Memory B cell (primary cell): Measurements from ENCODE around the gene SRGAP1.
"Not testable (repeated sequence)": the region's sequence is repeated elsewhere in the genome, so short reads cannot be mapped to it uniquely, and the experiment has no call there.

Experiments
- ATAC-seq: fragments of 150-1000 bp; cut with Tn5 transposase; 2 replicates; pipeline ENCODE4 v1.10.0; 2021; ENCODE audit warnings: low read depth, mild to moderate bottlenecking, moderate library complexity
- DNase-seq, 2 donors: peaks; one replicate each; pipeline ENCODE4 v3.0.0; 2022; ENCODE audit warnings: low spot score in 2 of 2
- H3K27ac Mint-ChIP-seq: one replicate; pipeline ENCODE4 v1.8.0; 2022; ENCODE audit warnings: mild to moderate bottlenecking, moderate library complexity, mixed read lengths
- H3K27me3 Mint-ChIP-seq: one replicate; pipeline ENCODE4 v1.8.0; 2022; ENCODE audit warnings: mixed read lengths
- H3K36me3 Mint-ChIP-seq: one replicate; pipeline ENCODE4 v1.8.0; 2022; ENCODE audit warnings: mild to moderate bottlenecking, mixed read lengths
- H3K4me1 Mint-ChIP-seq: one replicate; pipeline ENCODE4 v1.8.0; 2022; ENCODE audit warnings: mixed read lengths
- H3K4me3 Mint-ChIP-seq: one replicate; pipeline ENCODE4 v1.8.0; 2022; ENCODE audit warnings: mild to moderate bottlenecking, moderate library complexity, mixed read lengths
- H3K9me3 Mint-ChIP-seq: one replicate; pipeline ENCODE4 v1.8.0; 2022; ENCODE audit warnings: mixed read lengths

Gene SRGAP1

DNA sequence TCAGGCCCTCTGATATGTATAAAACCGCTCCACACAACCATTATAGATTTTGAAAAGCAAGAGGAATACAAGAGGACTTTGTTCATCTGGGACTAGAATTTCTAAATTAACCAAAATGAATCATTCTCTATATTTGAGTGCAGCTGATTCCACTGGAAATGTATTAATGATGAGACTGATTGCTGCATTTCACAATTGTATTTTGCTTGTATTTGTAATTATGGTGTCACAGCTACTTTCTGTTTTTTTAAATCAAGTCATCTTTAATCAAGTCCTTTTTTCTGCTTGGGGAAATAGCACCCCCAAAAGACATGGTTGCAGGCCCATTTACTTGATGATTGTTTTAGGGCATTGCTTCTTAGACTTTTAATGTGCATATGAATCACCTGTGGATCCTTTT is 215.2 kb downstream of the SRGAP1 start:
- peaks cover 6% of the 10 kb centered on the region for H3K9me3 Mint-ChIP-seq
- H3K36me3 Mint-ChIP-seq, result no peaks in the 10 kb centered on the region
- ATAC-seq (no peak), DNase-seq (no peak)
- H3K4me1 Mint-ChIP-seq, result no peaks in the 10 kb centered on the region
- peaks cover 9% of the 10 kb centered on the region for H3K27me3 Mint-ChIP-seq
- no peak overlapping the region for H3K4me3 Mint-ChIP-seq
- no peak overlapping the region for H3K27ac Mint-ChIP-seq

DNA sequence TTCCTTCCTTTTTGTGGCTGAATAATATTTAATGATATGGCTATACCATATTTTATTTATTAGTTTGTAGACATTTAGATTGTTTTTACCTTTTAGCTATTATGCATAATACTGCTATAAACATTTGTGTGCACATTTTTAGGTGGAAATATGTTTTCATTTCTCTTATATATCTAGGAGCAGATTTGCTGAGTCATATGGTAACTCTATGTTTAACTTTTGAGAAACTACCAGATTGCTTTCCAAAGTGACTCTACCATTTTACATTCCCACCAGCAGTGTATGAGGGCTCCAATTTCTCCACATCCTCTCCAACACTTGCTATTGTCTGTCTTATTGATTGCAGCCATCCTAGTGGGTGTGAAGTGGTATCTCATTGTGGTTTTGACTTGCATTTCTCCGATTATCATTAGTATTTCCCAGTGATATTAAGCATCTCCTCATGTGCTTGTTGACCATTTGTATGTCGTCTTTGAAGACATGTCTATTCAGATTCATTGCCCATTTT is 217.4 kb downstream of the SRGAP1 start:
- Mint-ChIP-seq H3K27ac (no peak overlapping the region), H3K4me3 (no peak overlapping the region), H3K9me3 (peaks cover 2% of the 10 kb centered on the region), H3K4me1 (no peaks in the 10 kb centered on the region), H3K27me3 (peaks cover 3% of the 10 kb centered on the region), H3K36me3 (no peaks in the 10 kb centered on the region)
- no peak for DNase-seq
- no peak for ATAC-seq

DNA sequence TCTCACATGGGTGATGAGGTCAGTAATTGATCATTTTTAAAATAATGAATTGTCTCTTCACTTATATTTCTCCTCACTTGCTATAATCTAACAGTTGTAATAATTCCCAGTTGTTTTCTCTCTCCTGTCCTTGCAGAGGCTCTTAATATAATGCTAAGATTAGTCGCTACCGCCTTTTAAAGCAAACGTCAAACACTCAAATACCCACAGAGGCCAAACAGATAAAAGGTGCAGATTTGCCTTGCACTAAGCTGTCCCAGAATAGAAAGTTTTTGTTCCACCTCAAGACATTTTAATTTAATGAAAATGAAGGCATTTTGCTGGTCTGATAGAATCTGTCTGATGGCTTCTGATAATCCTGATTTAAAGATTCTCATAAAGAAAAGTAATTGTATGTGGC is 218.6 kb downstream of the SRGAP1 start:
- DNase-seq (no peak), ATAC-seq (no peak)
- no peaks in the 10 kb centered on the region for H3K36me3 Mint-ChIP-seq
- H3K4me3 Mint-ChIP-seq, result no peak overlapping the region
- no peak overlapping the region for H3K27ac Mint-ChIP-seq
- H3K9me3 Mint-ChIP-seq, result peaks cover 2% of the 10 kb centered on the region
- H3K27me3 Mint-ChIP-seq, result peaks cover 3% of the 10 kb centered on the region
- no peaks in the 10 kb centered on the region for H3K4me1 Mint-ChIP-seq

DNA sequence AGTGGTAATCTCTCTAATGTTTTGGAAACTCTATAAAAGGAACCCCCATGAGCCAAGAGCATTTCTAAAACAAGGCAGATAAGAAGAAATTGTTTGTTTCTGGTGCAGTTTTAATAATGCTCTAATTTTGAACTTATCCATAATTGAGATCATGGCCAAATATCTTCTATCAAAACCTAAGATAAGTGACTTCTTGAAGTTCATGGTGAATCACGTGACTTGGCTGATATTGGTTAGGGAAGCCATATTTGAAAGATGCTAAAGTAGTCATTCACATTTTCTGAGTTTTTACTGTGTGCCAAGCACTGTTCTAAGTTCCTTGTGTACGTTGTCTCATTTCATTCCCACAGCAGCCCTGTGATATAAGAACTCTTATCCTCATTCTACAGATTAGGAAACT is 219.7 kb downstream of the SRGAP1 start:
- Mint-ChIP-seq H3K27ac (no peak overlapping the region), H3K9me3 (peaks cover 2% of the 10 kb centered on the region), H3K4me3 (no peak overlapping the region), H3K27me3 (peaks cover 3% of the 10 kb centered on the region), H3K36me3 (no peaks in the 10 kb centered on the region), H3K4me1 (no peaks in the 10 kb centered on the region)
- ATAC-seq (no peak), DNase-seq (no peak)

DNA sequence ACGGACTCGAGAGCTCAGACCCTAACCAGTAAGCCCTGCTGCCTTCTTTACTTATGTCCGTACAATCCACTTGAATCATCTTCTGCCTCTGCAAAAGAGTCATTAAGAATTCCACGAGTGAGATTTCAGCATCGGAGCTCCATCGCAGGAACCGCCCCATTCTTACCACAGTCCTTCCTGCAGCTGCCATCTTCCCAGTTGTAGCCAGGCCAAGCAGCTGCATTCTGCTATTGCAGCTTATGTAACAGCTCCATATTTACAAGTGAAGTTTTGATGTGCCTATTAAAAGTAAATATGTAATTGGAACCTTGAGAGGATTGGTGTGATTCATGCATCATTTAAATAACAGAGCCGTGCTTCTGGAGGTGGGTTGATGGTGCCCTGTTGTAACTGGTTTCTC is 220.2 kb downstream of the SRGAP1 start:
- no peak for ATAC-seq
- Mint-ChIP-seq H3K4me1 (no peaks in the 10 kb centered on the region), H3K4me3 (no peak overlapping the region), H3K27me3 (peaks cover 3% of the 10 kb centered on the region), H3K27ac (no peak overlapping the region), H3K36me3 (no peaks in the 10 kb centered on the region), H3K9me3 (peaks cover 2% of the 10 kb centered on the region)
- DNase-seq, result no peak

DNA sequence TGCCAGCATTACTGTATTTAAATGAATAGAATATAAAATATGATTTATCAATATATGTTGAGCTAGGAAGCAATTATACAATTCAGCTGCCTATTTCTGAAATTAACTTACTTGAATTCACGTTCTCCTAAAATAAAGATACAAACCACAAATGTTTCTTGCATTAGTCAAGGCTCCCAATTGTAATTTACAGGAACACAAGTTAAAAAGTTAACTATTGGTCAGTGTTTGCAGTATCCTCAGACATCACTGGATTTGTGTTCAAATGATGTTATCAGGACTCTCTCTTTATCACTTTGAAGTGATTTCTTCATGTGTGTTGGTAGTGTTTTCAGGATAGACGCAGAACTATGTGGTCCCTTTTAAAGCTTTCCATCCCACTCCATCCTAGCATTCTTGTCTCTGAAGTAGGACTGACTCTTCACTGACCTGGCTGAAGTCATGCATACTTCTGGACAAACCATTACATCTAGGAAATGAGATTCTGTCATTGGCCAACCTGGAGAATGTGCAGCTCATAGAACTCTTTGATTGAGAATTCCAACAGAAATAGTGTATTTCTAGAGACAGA is 221.5 kb downstream of the SRGAP1 start:
- Mint-ChIP-seq H3K9me3 (peaks cover 2% of the 10 kb centered on the region), H3K27ac (no peak overlapping the region), H3K4me3 (no peak overlapping the region), H3K36me3 (no peaks in the 10 kb centered on the region), H3K4me1 (no peaks in the 10 kb centered on the region), H3K27me3 (peaks cover 3% of the 10 kb centered on the region)
- DNase-seq, result no peak
- no peak for ATAC-seq

DNA sequence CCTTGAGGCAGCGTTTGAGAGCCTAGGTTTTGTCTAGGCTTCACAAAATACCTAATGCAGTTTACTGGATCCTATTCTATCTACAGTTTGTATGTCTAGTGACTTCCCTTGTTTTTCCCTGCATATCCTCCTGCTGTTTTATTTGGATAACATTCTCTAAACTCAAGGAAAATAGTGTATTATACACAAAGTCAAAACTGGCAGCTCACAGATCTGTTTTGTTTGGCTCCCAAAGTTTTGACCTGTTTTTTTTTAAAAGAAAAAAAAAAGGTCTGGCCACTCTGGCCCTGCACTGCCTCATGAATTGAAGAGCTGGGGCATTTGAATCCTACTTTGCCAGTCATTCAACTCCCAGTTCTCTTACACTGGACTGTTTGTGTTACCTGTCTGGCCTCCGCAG is 222.3 kb downstream of the SRGAP1 start:
- no peak for ATAC-seq
- Mint-ChIP-seq H3K27me3 (peaks cover 3% of the 10 kb centered on the region), H3K27ac (no peak overlapping the region), H3K36me3 (no peaks in the 10 kb centered on the region), H3K9me3 (peaks cover 2% of the 10 kb centered on the region), H3K4me3 (no peak overlapping the region), H3K4me1 (no peaks in the 10 kb centered on the region)
- DNase-seq, result no peak

DNA sequence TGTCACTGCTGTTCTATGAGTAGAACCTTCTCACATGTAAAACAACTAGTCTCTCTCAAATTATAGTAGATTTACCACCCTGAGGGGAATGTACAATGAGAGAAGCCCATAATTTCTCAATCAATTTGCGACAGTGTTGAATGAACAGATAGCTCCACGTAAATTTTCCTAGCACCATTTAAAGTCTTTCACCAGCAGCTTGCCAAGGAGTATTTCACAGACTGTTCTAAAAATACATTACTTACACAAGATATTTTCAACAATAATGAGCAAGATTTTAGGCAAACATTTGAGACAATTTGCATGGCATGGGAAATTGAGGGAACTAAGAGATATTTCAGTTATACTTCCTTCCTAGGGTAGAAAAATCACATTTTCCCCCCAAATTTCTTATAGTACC is 226.0 kb downstream of the SRGAP1 start:
- H3K36me3 Mint-ChIP-seq, result no peaks in the 10 kb centered on the region
- no peak overlapping the region for H3K4me3 Mint-ChIP-seq
- H3K27me3 Mint-ChIP-seq, result peaks cover 2% of the 10 kb centered on the region
- ATAC-seq (no peak), DNase-seq (no peak)
- no peak overlapping the region for H3K27ac Mint-ChIP-seq
- H3K4me1 Mint-ChIP-seq, result no peaks in the 10 kb centered on the region
- peaks cover 3% of the 10 kb centered on the region for H3K9me3 Mint-ChIP-seq

DNA sequence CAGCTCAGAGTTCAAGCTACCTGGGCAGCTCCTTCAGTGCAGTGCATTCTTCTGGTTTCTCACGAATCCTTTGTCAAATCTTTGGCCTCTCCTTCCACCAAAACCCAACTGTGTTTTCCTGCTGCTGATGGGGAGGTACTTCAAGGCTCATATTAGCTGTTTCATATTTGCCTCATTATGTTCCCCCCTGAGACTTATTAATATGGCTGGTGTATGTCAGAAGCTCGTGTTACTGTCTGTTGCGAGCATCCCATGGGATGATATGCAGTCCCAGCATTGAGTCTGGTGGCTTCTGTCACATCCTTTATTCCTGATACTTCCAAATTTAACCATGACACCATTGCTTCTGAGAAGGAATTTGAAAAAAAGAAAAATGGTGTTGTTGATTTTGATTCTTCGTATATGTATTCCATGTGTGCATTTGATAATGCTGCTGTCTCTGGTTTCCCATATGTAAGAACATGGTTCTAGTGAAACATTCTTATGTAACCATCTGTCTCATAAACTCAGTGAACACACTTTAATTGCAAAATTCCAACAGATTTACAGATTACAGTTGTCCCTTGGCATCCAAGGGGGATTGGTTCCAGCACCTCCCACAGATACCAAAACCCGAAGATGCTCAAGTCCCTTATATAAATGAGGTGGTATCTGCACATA is 228.5 kb downstream of the SRGAP1 start:
- DNase-seq (no peak), ATAC-seq (no peak)
- Mint-ChIP-seq H3K27me3 (peaks cover 2% of the 10 kb centered on the region), H3K36me3 (no peaks in the 10 kb centered on the region), H3K9me3 (peaks cover 1% of the 10 kb centered on the region), H3K27ac (no peak overlapping the region), H3K4me3 (no peak overlapping the region), H3K4me1 (no peaks in the 10 kb centered on the region)

DNA sequence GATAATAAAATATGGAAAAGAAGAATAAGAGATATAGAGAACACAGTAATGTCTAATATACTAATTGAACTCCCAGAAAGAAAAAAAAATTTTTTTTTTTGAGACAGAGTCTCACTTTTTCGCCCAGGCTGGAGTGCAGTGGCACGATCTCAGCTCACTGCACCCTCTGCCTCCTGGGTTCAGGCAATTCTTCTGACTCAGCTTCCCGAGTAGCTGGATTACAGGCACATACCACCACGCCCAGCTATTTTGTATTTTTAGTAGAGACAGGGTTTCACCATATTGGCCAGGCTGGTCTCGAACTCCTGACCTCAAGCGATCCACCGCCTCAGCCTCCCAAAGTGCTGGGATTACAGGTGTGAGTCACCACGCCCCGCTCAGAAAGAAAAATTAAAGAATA is 232.1 kb downstream of the SRGAP1 start:
- not testable (repeated sequence) for DNase-seq, H3K27ac Mint-ChIP-seq, ATAC-seq, H3K4me3 Mint-ChIP-seq, H3K9me3 Mint-ChIP-seq, H3K36me3 Mint-ChIP-seq, H3K27me3 Mint-ChIP-seq, H3K4me1 Mint-ChIP-seq

DNA sequence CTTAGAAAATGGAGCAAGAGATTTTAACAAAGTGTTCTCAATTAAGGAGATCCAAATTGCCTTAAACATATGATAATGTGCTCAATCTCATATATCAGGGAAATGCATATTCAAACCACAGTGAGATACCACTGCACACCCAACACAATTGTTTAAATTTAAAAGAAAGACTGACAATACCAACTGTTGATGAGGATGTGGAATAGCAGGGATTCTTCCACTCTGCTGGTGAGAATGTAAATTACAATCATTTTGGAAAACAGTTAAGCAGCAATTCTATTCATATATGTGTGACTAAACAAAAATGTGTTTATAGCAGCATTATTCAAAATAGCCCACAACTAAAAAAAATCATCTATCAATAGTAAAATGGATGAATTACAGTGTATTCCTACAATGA is 233.4 kb downstream of the SRGAP1 start:
- DNase-seq, result no peak
- Mint-ChIP-seq H3K4me1 (no peaks in the 10 kb centered on the region), H3K27ac (no peak overlapping the region), H3K4me3 (no peak overlapping the region), H3K36me3 (no peaks in the 10 kb centered on the region), H3K27me3 (peaks cover 2% of the 10 kb centered on the region), H3K9me3 (peaks cover 1% of the 10 kb centered on the region)
- ATAC-seq, result no peak

DNA sequence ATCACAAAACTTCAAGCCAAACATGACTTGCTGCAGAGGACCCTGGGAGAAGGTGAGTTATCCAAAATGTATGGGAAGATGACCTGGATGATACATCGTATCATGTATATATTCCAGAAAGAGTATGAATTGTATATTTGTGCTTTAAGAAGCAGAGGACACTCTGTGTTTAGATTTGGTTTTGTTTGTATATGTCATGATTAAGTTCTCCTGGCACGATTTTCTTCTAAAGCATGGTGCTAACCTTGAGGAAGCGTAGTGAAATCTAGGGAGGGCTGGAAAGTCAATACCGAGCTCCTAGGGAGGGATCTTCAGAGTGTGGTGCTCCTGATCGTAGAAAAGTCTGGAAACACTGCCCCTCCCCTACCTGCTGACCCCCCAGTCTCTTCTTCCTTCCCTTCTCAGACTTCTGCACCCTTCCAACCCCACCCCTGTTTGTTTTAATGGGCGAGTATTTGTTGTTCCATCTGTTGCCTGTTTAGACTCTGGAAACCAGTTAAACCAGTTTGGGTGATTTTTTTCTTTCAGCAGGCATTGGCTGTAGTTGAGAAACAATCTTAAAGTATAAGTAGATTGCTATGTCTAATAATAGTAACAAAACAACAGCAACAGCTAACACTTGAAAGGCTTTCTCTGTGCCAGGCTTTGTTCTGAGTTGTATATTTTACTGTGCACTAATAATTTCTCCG is 236.0 kb downstream of the SRGAP1 start:
- no peak overlapping the region for H3K27ac Mint-ChIP-seq
- no peaks in the 10 kb centered on the region for H3K4me1 Mint-ChIP-seq
- ATAC-seq (no peak), DNase-seq (no peak)
- H3K27me3 Mint-ChIP-seq, result no peaks in the 10 kb centered on the region
- H3K36me3 Mint-ChIP-seq, result no peaks in the 10 kb centered on the region
- no peaks in the 10 kb centered on the region for H3K9me3 Mint-ChIP-seq
- no peak overlapping the region for H3K4me3 Mint-ChIP-seq

DNA sequence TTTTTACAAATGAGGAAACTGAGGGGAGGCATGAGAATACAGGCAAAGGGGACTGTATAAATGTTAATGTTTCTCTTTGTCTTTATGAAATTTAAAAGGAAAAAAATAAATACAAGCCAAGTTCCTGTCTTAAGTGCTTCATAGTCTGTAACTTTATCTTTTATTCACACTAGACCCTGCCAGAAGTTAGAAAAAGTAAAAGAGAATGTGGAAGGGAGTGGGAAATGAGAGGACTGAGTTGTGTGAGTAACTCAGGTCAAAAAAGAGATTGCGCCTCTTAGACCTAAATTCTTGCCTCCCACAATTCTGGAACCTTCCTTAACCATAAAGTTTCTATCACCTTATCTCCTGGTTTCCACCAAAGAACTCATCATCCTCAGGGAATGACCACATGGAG is 236.5 kb downstream of the SRGAP1 start:
- no peaks in the 10 kb centered on the region for H3K27me3 Mint-ChIP-seq
- DNase-seq (no peak), ATAC-seq (no peak)
- H3K36me3 Mint-ChIP-seq, result no peaks in the 10 kb centered on the region
- no peak overlapping the region for H3K4me3 Mint-ChIP-seq
- H3K27ac Mint-ChIP-seq, result no peak overlapping the region
- no peaks in the 10 kb centered on the region for H3K9me3 Mint-ChIP-seq
- H3K4me1 Mint-ChIP-seq, result no peaks in the 10 kb centered on the region

DNA sequence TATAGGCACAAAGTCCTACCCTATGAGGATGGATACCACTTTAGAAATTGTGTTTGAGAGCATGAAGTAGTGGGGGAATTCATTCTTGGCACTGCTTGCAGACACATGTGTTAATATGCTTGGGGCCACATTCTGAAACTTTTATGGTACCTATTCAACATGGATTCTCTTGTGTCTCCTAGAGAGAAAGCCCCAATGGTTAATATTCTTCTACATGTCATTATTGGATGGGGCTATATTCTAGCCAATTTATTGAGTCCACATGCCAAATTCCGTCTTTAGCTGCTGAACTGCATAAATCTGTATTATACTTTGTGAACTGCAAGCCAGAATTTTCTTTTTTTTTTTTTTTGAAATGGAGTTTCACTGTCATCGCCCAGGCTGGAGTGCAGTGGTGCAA is 237.6 kb downstream of the SRGAP1 start:
- Mint-ChIP-seq H3K27ac (no peak overlapping the region), H3K4me1 (no peaks in the 10 kb centered on the region), H3K36me3 (no peaks in the 10 kb centered on the region), H3K9me3 (no peaks in the 10 kb centered on the region), H3K27me3 (no peaks in the 10 kb centered on the region), H3K4me3 (no peak overlapping the region)
- DNase-seq, result no peak
- no peak for ATAC-seq

DNA sequence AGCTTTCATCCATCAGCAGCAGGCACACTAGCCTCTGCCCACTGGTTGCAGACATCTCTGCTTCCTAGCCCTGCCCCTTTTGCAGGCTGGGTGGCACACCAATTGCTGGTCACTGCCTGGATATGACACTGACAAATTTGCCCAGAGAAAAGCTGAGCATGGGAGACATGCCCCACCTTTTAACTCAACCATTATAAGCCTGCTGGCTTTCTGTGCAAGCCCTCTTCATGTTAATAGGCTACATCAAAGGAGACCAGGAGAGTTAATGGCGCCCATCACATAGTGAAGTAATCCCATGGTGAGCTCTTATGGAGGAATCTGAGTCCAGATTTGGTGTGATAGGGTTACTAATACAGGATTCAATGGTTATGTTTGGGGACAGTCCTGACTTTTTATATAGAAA is 238.4 kb downstream of the SRGAP1 start:
- Mint-ChIP-seq H3K9me3 (no peaks in the 10 kb centered on the region), H3K27me3 (no peaks in the 10 kb centered on the region), H3K4me1 (no peaks in the 10 kb centered on the region), H3K36me3 (no peaks in the 10 kb centered on the region), H3K27ac (no peak overlapping the region), H3K4me3 (no peak overlapping the region)
- ATAC-seq (no peak), DNase-seq (no peak)
